Measurements from ENCODE around the gene SRGAP3.

DNA sequence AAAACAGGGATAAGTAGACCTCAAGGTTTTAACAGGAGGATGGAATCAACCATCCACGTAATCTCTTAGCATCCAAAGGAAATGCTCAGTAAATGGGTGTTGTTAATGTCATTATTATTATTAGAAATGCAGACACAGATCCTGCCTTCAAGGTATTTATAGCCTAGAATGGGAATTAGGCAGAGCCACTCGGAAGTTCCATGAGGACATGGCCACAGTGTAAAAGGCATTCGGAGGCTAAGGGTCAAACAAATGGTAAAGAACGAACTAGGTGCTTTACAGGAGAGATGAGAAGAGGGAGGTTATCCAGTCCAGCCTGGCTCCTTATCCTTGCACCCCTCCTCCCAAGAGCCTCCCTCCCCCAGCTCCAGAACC, 65.0 kb downstream of the SRGAP3 start:
- no peak for TF ChIP-seq CTCF (conservative IDR thresholded peaks at IDR 0.05)
- no peak for TF ChIP-seq ZFX (IDR thresholded peaks at IDR 0.05)

Data from C4-2B (cell line).